B cell (primary cell): ENCODE data around the gene NINJ2. TPM values are rescaled to one million over a fixed set of nuclear protein-coding genes. Genes with fewer than 3 reads are reported as not detected.
A peak's percentile ranks its signal among the peaks of the same experiment; 100 is the strongest.

ENCODE experiments used
- ATAC-seq: fragments of 200-7000 bp; cut with Tn5 transposase; one replicate; pipeline ENCODE4 v1.10.0; 2021; ENCODE audit warnings: low read depth, mild to moderate bottlenecking, moderate number of reproducible peaks, moderate library complexity
- CTCF ChIA-PET: fragments of 350-600 bp; sonication (Branson Sonifier 250); formaldehyde crosslinking; loops from one replicate; lab custom pipeline; 2021; ENCODE audit warnings: antibody characterized with exemption, inconsistent platforms; lab: Charles Lee
- POLR2A ChIA-PET: fragments of 350-600 bp; sonication (Branson Sonifier 250); formaldehyde crosslinking; loops from one replicate; lab custom pipeline; 2021; ENCODE audit warnings: antibody characterized with exemption; lab: Charles Lee
- DNase-seq: peaks from one replicate; pipeline ENCODE4 v3.0.0; 2013
- H2AFZ ChIP-seq: 2 replicates; pipeline ENCODE4 v1.6.1; 2012; ENCODE audit warnings: mild to moderate bottlenecking, low read depth, low read length; ENCODE audit not compliant: insufficient read depth, poor library complexity, severe bottlenecking
- H3K27ac ChIP-seq, 2 donors: 1 replicate in 1 of 2; 2 replicates in 1 of 2; pipeline ENCODE4 v1.5.1; 2012 to 2013; ENCODE audit warnings: low read length in 2 of 2, mild to moderate bottlenecking in 2 of 2, moderate library complexity in 1 of 2
- H3K27me3 ChIP-seq, 4 experiments: fragments of 200-600 bp in 1 of 4; sonication (generic) in 1 of 4; replicated peaks in 1 of 4; 1 replicate in 2 of 4; 2 replicates in 2 of 4; pipeline versions ENCODE4 v1.6.1 to v1.7.0; 2013 to 2016; ENCODE audit warnings: low read length in 3 of 4, mild to moderate bottlenecking in 2 of 4, mixed read lengths in 1 of 4, moderate library complexity in 1 of 4; ENCODE audit not compliant: insufficient read depth in 4 of 4, control insufficient read depth in 3 of 4; ENCODE audit errors: control extremely low read depth in 1 of 4
- H3K36me3 ChIP-seq, 2 experiments: replicated peaks in 1 of 2; 1 replicate in 1 of 2; 2 replicates in 1 of 2; pipeline versions ENCODE4 v1.6.1 to v1.7.1; 2013; ENCODE audit warnings: low read length in 1 of 2; ENCODE audit not compliant: insufficient read depth in 2 of 2, control insufficient read depth in 1 of 2; ENCODE audit errors: control extremely low read depth in 1 of 2, extremely low read depth in 1 of 2
- H3K4me1 ChIP-seq, 2 donors: fragments of 200-600 bp in 1 of 2; sonication (generic) in 1 of 2; 1 replicate in 1 of 2; 2 replicates in 1 of 2; pipeline versions ENCODE4 v1.5.1 to v1.6.1; 2013 to 2017; ENCODE audit warnings: low read length in 2 of 2; ENCODE audit not compliant: control insufficient read depth in 2 of 2, insufficient read depth in 2 of 2
- H3K4me2 ChIP-seq: replicated peaks from 2 replicates; pipeline ENCODE3; 2012; ENCODE audit warnings: mild to moderate bottlenecking, low read depth, low read length; ENCODE audit not compliant: poor library complexity, severe bottlenecking
- H3K4me3 ChIP-seq, 5 experiments: fragments of 200-600 bp in 1 of 5; sonication (generic) in 1 of 5; 1 replicate in 3 of 5; 2 replicates in 2 of 5; pipeline versions ENCODE4 v1.5.1 to v1.7.0; 2011 to 2016; ENCODE audit warnings: low read length in 4 of 5, mild to moderate bottlenecking in 4 of 5, low read depth in 2 of 5, control low read depth in 1 of 5, moderate library complexity in 1 of 5; ENCODE audit not compliant: insufficient read depth in 1 of 5; ENCODE audit errors: control extremely low read depth in 1 of 5, extremely low read depth in 1 of 5
- H3K79me2 ChIP-seq: fragments of 200-600 bp; sonication (generic); one replicate; pipeline ENCODE4 v1.6.0; 2016; ENCODE audit warnings: low read length; ENCODE audit not compliant: control insufficient read depth, insufficient read depth
- H3K9ac ChIP-seq: fragments of 200-600 bp; sonication (generic); 2 replicates; pipeline ENCODE4 v1.6.1; 2017; ENCODE audit warnings: mild to moderate bottlenecking, low read length, moderate library complexity
- H3K9me3 ChIP-seq, 3 donors: one replicate each; pipeline versions ENCODE4 v1.6.1 to v1.7.1; 2013; ENCODE audit warnings: low read length in 2 of 3; ENCODE audit not compliant: control insufficient read depth in 2 of 3, insufficient read depth in 1 of 3; ENCODE audit errors: control extremely low read depth in 1 of 3
- H4K20me1 ChIP-seq: 2 replicates; pipeline ENCODE4 v1.6.0; 2012; ENCODE audit warnings: mild to moderate bottlenecking, low read length; ENCODE audit not compliant: insufficient read depth, control insufficient read depth, poor library complexity, severe bottlenecking
- H3K27ac Mint-ChIP-seq: one replicate; pipeline ENCODE4 v1.8.0; 2021; ENCODE audit warnings: mixed read lengths
- H3K27me3 Mint-ChIP-seq: one replicate; pipeline ENCODE4 v1.8.0; 2021; ENCODE audit warnings: mixed read lengths
- H3K4me1 Mint-ChIP-seq: one replicate; pipeline ENCODE4 v1.8.0; 2021; ENCODE audit warnings: mixed read lengths
- H3K4me3 Mint-ChIP-seq: one replicate; pipeline ENCODE4 v1.8.0; 2021; ENCODE audit warnings: mixed read lengths
- H3K9me3 Mint-ChIP-seq: one replicate; pipeline ENCODE4 v1.8.0; 2022; ENCODE audit warnings: mixed read lengths; ENCODE audit not compliant: insufficient read depth
- CTCF ChIP-seq: fragments of 200-600 bp; IDR thresholded peaks from one replicate; pipeline ENCODE4 v1.8.0; 2022; ENCODE audit warnings: antibody characterized with exemption, mild to moderate bottlenecking
- EZH2 ChIP-seq: IDR thresholded peaks from 2 replicates; pipeline ENCODE4 v1.6.1; 2012; ENCODE audit warnings: borderline replicate concordance, low read depth, mild to moderate bottlenecking, moderate library complexity, low read length; ENCODE audit not compliant: insufficient read depth, poor library complexity, severe bottlenecking
- WGBS: methylation state at CpG from one replicate; pipeline ENCODE4 v1.1.5; 2013; ENCODE audit warnings: missing lambda C conversion rate; ENCODE audit not compliant: insufficient coverage; 5-methylcytosine and 5-hydroxymethylcytosine counted together
- intact Hi-C: fragments of 100-400 bp; cut with micrococcal nuclease; formaldehyde crosslinking; loops from one replicate; pipeline ENCODE4 v1.10.0; 2022
- polyA plus RNA-seq: library from polyadenylated mRNA; depleted of rRNA; stranded (reverse); fragments of >200 nt; gene quantifications from 2 replicates; pipeline ENCODE4 v1.2.3, GENCODE V29; 2012
- total RNA-seq, 2 donors: library from RNA; stranded (reverse); fragments of 120-200 nt in 1 of 2; gene quantifications; 1 replicate in 1 of 2; 2 replicates in 1 of 2; pipeline versions ENCODE4 v1.2.3 to v1.2.4, GENCODE V29; 2013 to 2022

Gene NINJ2
- total and polyA plus RNA-seq, 2 donors (not counting 1 experiment from before 2014, with no cell fraction given): 2.9 to 10.2 TPM

- H3K4me2 ChIP-seq: peak overlapping the region; percentile 73
- peak overlapping the region; percentile 45 for H2AFZ ChIP-seq
- 61% methylated on average over 3 of the region's 4 CpGs for WGBS
- no peak for TF ChIP-seq EZH2
- no peak for TF ChIP-seq CTCF
- H3K4me3 ChIP-seq: no peak overlapping the region
- POLR2A ChIA-PET: no interaction called here
- no peak for ATAC-seq
- Mint-ChIP-seq H3K9me3 (no peaks in the 10 kb centered on the region), H3K4me1 (peaks cover 49% of the 10 kb centered on the region), H3K27me3 (no peaks in the 10 kb centered on the region), H3K4me3 (no peak overlapping the region), H3K27ac (peak overlapping the region; percentile 73)
- H4K20me1 ChIP-seq: no peaks in the 10 kb centered on the region
- DNase-seq: no peak
- H3K36me3 ChIP-seq: no peaks in the 10 kb centered on the region
- H3K9me3 ChIP-seq: no peaks in the 10 kb centered on the region
- peak overlapping the region; percentile 93 to 98 for H3K27ac ChIP-seq
- intact Hi-C loops: loop anchor here (2.0 kb wide), 2 partner anchors 16 to 1006 kb away; partner anchors contain the start of gene ADIPOR2
- no peaks in the 10 kb centered on the region for H3K27me3 ChIP-seq
- CTCF ChIA-PET: interaction anchor here (1.0 to 3.6 kb wide), 3 partner anchors 16 to 68 kb away, joined by 4 to 44 read pairs (median 5); partner anchors contain the start of gene WNK1
- no peaks in the 10 kb centered on the region for H3K79me2 ChIP-seq
- H3K4me1 ChIP-seq: peaks cover 45 to 51% of the 10 kb centered on the region in 2 donors
- H3K9ac ChIP-seq: no peak overlapping the region
These were observed 21.2 kb upstream of the NINJ2 start for GRCh38 chr12:684416-684815.

GRCh38 chr12:681568-682256, 18.5 kb upstream of the NINJ2 start:
- CTCF ChIA-PET: interaction anchor here (0.6 to 1.4 kb wide), 2 partner anchors 32 to 69 kb away, joined by 3 to 4 read pairs; no protein-coding TSS in a partner anchor
- Histone ChIP-seq H3K9me3 (no peaks in the 10 kb centered on the region), H3K4me2 (peak overlapping the region; percentile 2), H3K79me2 (no peaks in the 10 kb centered on the region), H3K27ac (peak overlapping the region; percentile 82 to 98), H3K9ac (no peak overlapping the region), H2AFZ (no peak overlapping the region), H4K20me1 (no peaks in the 10 kb centered on the region), H3K4me1 (peaks cover 45 to 56% of the 10 kb centered on the region in 2 donors), H3K4me3 (no peak overlapping the region), H3K36me3 (no peaks in the 10 kb centered on the region), H3K27me3 (no peaks in the 10 kb centered on the region)
- no peaks in the 10 kb centered on the region for H3K27me3 Mint-ChIP-seq
- intact Hi-C loops: no loop called here
- WGBS: 100% methylated on average over 4 of the region's 10 CpGs
- H3K4me1 Mint-ChIP-seq: peaks cover 52% of the 10 kb centered on the region
- no peaks in the 10 kb centered on the region for H3K9me3 Mint-ChIP-seq
- peak overlapping the region; percentile 51 for H3K27ac Mint-ChIP-seq
- no peak for TF ChIP-seq CTCF
- no peak for TF ChIP-seq EZH2
- ATAC-seq (no peak), DNase-seq (no peak)
- POLR2A ChIA-PET: no interaction called here
- H3K4me3 Mint-ChIP-seq: no peak overlapping the region
